OCI-M2 (cell line): ENCODE results near the gene LIMD2.
A peak's percentile ranks its signal among the peaks of the same experiment; 100 is the strongest.
"Not testable (repeated sequence)": the region's sequence is repeated elsewhere in the genome, so short reads cannot be mapped to it uniquely, and the experiment has no call there.

ENCODE experiments used
- DNase-seq: peaks from one replicate; lab custom pipeline; 2025; ENCODE audit not compliant: unreplicated experiment; lab: John Stamatoyannopoulos, UW

LIMD2 gene

GRCh38 chr17:63699638-63700527 is at the start of gene LIMD2:
Gene LIMD2, minus strand, starts transcription at chr17:63700125. Its CDS starts 827 bp downstream, at chr17:63699298.
- no peak for DNase-seq

GRCh38 chr17:63741408-63742173 is 41.7 kb upstream of the LIMD2 start, which contains the start of gene STRADA:
Gene STRADA, minus strand, starts transcription at chr17:63741799. Its CDS starts 13,430 bp downstream, at chr17:63728369.
- peak; percentile 86 for DNase-seq

GRCh38 chr17:63741143-63741407 is 41.1 kb upstream of the LIMD2 start:
- DNase-seq, result no peak

GRCh38 chr17:63740464-63741142 is 40.7 kb upstream of the LIMD2 start:
- DNase-seq, result no peak

- no peak for DNase-seq
These were observed 35.8 kb upstream of the LIMD2 start for GRCh38 chr17:63735691-63736090.

GRCh38 chr17:63722403-63722802 is 22.5 kb upstream of the LIMD2 start:
- DNase-seq, result no peak

- DNase-seq, result not testable (repeated sequence)
These were observed 20.3 kb upstream of the LIMD2 start for GRCh38 chr17:63720194-63720593.

GRCh38 chr17:63718988-63719387 is 19.1 kb upstream of the LIMD2 start:
- DNase-seq, result no peak

- DNase-seq, result no peak
These were observed 16.5 kb upstream of the LIMD2 start for GRCh38 chr17:63716426-63716825.

- no peak for DNase-seq
These were observed 14.8 kb upstream of the LIMD2 start for GRCh38 chr17:63714550-63715277.

GRCh38 chr17:63709110-63709509 is 9.2 kb upstream of the LIMD2 start:
- DNase-seq, result no peak

- DNase-seq, result no peak
These were observed 7.2 kb upstream of the LIMD2 start for GRCh38 chr17:63707151-63707550.

- DNase-seq, result no peak
These were observed 6.6 kb upstream of the LIMD2 start for GRCh38 chr17:63706336-63707082.

- DNase-seq, result no peak
These were observed 5.7 kb upstream of the LIMD2 start for GRCh38 chr17:63705657-63706056.

GRCh38 chr17:63704836-63705235 is 4.9 kb upstream of the LIMD2 start:
- no peak for DNase-seq

- no peak for DNase-seq
These were observed 4.3 kb upstream of the LIMD2 start for GRCh38 chr17:63704259-63704576.

- DNase-seq, result no peak
These were observed 3.8 kb upstream of the LIMD2 start for GRCh38 chr17:63703556-63704258.

GRCh38 chr17:63703029-63703428 is 3.1 kb upstream of the LIMD2 start:
- DNase-seq, result no peak

- DNase-seq, result no peak
These were observed 2.7 kb upstream of the LIMD2 start for GRCh38 chr17:63702721-63703015.
